A549 treated with DMSO at 1 μM for 4 hours (cell line): ENCODE measurements around the gene MLH1. TPM values are rescaled to one million over a fixed set of nuclear protein-coding genes. Genes with fewer than 3 reads are reported as not detected.

Experiments used
- total RNA-seq: library from RNA; stranded (reverse); fragments of 200-300 nt; extraction: Qiagen RNA extraction; gene quantifications from 5 replicates; pipeline ENCODE4 v1.2.3, GENCODE V29; 2022; ENCODE audit warnings: low read depth

Gene MLH1
- 32.8 to 39.8 TPM (median 35.5 TPM) in 5 replicates for total RNA-seq

DNA sequence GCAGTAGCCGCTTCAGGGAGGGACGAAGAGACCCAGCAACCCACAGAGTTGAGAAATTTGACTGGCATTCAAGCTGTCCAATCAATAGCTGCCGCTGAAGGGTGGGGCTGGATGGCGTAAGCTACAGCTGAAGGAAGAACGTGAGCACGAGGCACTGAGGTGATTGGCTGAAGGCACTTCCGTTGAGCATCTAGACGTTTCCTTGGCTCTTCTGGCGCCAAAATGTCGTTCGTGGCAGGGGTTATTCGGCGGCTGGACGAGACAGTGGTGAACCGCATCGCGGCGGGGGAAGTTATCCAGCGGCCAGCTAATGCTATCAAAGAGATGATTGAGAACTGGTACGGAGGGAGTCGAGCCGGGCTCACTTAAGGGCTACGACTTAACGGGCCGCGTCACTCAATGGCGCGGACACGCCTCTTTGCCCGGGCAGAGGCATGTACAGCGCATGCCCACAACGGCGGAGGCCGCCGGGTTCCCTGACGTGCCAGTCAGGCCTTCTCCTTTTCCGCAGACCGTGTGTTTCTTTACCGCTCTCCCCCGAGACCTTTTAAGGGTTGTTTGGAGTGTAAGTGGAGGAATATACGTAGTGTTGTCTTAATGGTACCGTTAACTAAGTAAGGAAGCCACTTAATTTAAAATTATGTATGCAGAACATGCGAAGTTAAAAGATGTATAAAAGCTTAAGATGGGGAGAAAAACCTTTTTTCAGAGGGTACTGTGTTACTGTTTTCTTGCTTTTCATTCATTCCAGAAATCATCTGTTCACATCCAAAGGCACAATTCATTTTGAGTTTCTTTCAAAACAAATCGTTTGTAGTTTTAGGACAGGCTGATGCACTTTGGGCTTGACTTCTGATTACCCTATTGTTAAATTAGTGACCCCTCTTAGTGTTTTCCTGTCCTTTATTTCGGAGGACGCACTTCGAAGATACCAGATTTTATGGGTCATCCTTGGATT is at the start of gene MLH1:
Gene MLH1 (plus strand): TSS at position 193 of the 958 bp plus-strand sequence. CDS start 30 bp downstream, at position 223.

DNA sequence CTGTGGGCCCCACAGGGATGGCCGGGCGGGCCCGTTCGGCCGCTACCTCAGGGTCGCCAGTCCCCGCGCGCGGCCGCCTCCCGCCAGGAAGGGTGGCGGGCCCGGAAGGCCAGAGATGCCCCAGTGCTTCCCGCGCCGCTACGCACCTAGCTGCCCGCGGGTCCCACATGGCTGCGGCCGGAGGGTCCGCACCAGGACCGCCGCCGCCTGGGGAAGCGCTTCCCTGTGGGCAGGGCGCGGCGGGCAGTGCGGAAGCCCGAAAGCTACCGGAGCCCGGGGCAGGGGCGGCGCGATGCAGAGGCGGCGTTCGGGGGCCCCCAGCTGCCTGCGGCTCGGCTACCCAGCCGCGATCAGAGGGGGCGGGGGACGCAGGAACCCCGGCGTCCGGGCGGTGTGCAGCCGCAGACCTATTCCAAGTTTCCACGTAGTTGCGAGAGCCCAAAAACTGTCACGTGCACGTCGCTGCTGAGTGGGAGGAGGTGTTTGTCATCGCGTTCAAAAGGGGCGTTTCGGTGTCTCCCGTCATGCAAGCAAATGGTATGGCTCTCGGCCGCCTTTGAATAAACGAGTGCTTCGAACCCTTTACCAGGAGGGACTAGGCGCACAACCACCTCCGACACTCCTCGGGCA is 48.6 kb upstream of the MLH1 start, which contains the start of gene TRANK1:
Gene TRANK1 (minus strand): TSS at position 414 of the 630 bp plus-strand sequence. CDS start 245 bp downstream, at position 169.

DNA sequence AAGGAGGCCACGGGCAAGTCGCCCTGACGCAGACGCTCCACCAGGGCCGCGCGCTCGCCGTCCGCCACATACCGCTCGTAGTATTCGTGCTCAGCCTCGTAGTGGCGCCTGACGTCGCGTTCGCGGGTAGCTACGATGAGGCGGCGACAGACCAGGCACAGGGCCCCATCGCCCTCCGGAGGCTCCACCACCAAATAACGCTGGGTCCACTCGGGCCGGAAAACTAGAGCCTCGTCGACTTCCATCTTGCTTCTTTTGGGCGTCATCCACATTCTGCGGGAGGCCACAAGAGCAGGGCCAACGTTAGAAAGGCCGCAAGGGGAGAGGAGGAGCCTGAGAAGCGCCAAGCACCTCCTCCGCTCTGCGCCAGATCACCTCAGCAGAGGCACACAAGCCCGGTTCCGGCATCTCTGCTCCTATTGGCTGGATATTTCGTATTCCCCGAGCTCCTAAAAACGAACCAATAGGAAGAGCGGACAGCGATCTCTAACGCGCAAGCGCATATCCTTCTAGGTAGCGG is 452 bp upstream of the MLH1 start, which contains the start of gene EPM2AIP1:
Gene EPM2AIP1 (minus strand): TSS at position 326 of the 520 bp plus-strand sequence. CDS start 54 bp downstream, at position 272.

Other genes starting within 250 kb of the MLH1 start
- gene DCLK3, start 229.0 kb upstream of the MLH1 start, total RNA-seq, result not detected in 5 replicates
- 1.5 to 2.0 TPM (median 1.8 TPM) in 5 replicates for gene TRANK1, start 48.5 kb upstream of the MLH1 start, total RNA-seq
- gene EPM2AIP1, start 387 bp upstream of the MLH1 start, total RNA-seq, result 4.8 to 8.0 TPM (median 7.4 TPM) in 5 replicates
- 51.9 to 63.1 TPM (median 58.7 TPM) in 5 replicates for gene LRRFIP2, start 181.1 kb downstream of the MLH1 start, total RNA-seq
- 30.8 to 47.7 TPM (median 40.1 TPM) in 5 replicates for gene GOLGA4, start 249.8 kb downstream of the MLH1 start, total RNA-seq